Endometrium (tissue), 2 donors: ENCODE results near the gene SHISA6.

Experiments used
- FAIRE-seq: peaks from 2 replicates; lab custom pipeline; 2012; peaks lifted over from hg19 to GRCh38; lab: Jason Lieb, UNC
- donor health status: control.
- donor health status: control.

Gene SHISA6

GRCh38 chr17:11240841-11241610, at the start of gene SHISA6:
TSS of gene SHISA6 (plus strand) at chr17:11241213.
- FAIRE-seq, result no peak

- FAIRE-seq, result no peak
Observed at GRCh38 chr17:11195801-11196200, 45.2 kb upstream of the SHISA6 start.

- no peak for FAIRE-seq
Observed at GRCh38 chr17:11204991-11205390, 36.0 kb upstream of the SHISA6 start.

DNA sequence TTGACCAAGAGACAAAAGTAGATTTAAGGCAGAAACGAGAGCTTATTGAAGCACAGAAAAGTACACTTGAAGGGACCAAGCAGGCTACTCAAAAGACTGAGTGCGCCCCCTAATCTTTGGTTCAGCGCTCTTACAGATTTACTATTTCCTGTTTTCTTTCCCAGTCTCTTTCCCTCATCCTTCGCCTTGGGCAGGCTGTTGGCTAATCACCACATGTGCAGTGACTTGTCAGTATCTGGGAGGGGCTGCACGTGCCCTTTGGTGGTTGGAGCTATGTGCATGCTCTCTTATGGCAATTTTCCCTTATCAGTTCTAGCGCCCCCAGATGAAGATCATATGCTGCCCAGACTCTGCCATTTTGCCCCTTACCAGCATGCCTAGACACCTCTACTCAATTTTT, 35.4 kb upstream of the SHISA6 start:
- FAIRE-seq, result no peak

DNA sequence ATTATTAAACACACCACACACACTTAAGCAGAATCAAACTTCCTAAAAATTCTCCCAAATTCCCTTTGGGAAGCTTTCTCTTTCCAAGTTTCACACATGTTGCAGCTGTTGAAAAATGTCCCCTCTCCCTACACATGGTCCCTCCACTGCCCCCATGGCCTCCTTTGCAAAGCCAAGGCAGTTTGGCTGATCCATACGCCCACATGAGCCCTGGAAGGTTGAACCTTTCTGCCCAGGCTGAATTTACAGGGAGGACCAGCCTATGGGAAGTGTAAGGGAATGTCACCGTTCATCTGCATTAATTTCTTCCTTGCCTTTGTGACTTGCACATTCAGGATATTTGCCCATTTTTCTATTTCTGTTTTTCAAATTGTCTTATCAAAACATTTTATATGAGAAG, 31.1 kb upstream of the SHISA6 start:
- no peak for FAIRE-seq

GRCh38 chr17:11212792-11213191, 28.2 kb upstream of the SHISA6 start:
- FAIRE-seq, result no peak

GRCh38 chr17:11216976-11217375, 24.0 kb upstream of the SHISA6 start:
- FAIRE-seq, result no peak

DNA sequence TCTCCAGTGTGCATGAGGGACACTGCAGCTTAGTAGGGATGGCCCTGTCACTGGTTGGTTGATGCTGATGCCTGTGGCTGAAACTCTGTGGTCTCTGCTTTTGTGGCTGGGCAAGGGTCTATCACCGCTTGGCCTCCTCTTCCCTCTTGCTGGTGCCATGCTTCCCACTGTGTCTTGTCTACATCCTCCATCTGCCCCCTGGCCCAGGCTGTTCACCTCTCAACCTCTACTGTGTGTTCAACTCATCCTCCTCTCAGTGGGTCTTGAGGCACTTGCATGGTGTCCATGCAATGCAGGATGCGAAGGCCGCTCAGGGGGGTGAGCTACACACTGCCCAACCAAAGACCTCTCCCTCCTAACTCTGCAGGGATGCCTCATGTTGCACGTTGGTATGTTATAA, 19.8 kb upstream of the SHISA6 start:
- FAIRE-seq, result no peak

DNA sequence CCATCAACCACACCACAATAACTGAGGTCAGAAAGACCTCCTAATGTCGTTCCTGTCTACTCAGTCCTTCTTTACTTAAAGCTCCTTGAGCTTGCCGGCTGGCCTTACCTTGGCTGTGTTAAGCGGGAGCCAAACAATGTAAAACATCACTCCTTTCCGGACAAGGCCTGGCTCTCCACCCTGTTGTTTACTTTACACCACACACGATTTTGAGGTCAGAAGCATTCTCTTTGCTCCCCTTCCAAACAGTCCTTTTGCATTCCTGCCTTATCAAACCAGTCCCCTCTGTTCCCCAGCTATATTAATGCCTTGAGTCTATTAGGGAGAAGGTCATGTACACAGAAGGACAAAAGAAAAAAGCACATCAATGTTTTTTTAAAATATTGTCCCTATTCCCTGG, 19.3 kb upstream of the SHISA6 start:
- no peak for FAIRE-seq

DNA sequence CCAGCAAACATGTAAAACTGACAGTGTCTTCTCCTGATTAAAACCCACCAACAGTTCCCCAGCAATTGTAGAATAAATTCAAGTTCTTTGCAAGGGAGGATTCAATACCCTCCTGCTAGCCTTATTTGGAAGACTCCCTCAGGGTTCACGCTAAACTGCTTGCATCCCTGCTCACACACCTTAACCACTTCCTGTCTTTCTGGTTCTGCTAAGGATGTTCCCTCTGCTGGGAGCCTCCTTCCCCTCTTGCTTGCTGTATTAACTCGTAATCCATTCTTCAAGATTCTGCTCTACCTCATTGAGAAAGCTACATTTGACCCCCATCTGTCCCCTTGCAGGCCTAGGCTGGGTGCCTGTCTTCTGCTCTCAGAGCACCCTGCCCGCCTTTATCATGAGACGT, 2.3 kb upstream of the SHISA6 start:
- no peak for FAIRE-seq

- FAIRE-seq, result no peak
Observed at GRCh38 chr17:11239379-11239970, 1.5 kb upstream of the SHISA6 start.

DNA sequence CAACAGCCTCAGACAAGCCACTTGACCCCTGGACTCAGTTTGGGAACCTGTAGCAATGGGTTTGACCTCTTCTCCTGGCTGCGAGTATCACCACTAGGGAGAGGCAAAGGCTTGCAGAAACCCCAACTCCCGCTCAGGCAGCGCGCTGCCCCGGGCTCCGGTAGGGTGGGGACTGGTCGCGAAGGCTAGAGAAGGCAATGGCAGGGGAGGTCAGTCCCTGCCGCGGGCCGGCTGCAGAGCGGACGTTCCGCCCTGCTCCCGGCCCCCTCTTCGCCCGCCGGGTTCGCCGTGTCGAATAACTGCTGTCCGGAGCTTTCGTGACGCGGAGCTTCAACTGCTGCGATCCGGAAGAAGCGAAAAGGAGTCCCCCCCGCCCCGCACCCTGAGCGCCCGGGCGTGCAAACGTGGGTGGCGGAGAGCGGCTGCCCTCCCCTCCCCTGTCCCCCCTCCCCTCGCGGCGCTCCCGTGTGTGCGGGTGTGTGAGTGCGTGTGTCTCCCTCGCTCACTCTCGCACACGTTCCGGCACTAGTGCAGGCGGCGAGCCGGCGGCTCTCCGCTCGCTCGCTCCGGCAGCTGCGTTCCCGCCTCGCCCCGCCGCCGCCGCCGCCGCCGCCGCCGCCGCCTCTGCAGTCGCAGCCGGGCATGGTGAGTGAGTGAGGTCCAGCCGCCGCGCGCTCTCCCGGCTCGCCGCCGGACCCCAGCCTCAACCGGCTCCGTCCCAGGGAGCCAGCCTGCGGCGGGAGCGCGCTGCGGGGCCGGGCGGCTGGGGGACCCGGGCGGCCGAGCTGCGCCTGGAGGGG, 772 bp upstream of the SHISA6 start:
- FAIRE-seq, result no peak

DNA sequence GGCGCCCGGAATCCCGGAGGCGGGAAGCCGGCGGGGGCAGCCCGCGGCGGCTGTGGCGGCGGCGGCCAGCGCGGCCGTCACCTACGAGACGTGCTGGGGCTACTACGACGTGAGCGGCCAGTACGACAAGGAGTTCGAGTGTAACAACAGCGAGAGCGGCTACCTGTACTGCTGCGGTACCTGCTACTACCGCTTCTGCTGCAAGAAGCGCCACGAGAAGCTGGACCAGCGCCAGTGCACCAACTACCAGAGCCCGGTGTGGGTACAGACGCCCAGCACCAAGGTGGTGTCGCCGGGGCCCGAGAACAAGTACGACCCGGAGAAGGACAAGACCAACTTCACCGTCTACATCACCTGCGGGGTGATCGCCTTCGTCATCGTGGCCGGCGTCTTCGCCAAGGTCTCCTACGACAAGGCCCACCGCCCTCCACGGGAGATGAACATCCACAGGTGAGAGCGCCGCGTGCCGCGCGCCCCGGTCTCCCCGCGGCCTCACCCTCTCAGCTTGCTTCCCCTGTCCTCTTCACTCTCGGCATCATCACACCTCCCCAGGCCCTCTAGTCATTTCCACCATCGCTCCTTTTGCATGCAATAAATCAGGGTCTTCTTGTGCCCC, 706 bp downstream of the SHISA6 start:
- no peak for FAIRE-seq

DNA sequence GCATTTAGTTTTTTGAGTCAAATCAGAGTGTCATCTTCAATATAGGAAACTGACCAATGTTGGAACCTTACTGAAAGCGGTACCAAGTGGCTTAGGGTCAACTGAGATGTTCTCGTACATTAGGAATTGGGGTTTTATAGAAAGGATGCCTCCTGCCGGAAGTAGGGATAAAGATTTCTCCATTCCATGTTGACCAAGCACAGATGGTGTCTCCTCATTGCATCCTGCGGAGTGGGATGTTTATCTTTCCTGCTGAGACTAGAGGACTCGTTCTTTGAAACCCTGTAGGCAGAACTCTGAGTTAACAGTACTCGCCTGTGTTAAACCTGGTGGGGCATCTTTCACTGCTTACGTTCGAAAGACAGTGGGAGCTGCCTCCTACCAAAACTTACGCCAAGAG, 1.4 kb downstream of the SHISA6 start:
- no peak for FAIRE-seq

DNA sequence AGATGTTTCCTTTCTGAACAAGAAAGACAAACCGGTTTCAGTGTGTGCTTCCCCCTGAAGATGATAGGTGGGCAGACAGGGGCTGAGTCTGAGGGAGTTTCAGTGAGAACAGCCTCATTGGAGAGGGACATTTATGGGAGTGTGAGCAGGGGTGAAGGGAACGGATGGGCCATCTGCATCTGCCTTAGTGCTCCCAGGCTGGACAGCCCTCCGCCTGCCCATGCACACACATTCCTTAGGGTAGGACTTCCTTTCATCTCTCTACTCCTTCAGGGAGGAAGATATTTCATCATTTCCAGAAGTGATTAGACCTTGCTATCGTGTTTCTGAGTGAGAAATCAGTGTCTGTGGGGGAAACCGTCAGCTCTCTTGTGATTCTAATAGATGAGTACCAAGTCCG, 3.8 kb downstream of the SHISA6 start:
- FAIRE-seq, result no peak

DNA sequence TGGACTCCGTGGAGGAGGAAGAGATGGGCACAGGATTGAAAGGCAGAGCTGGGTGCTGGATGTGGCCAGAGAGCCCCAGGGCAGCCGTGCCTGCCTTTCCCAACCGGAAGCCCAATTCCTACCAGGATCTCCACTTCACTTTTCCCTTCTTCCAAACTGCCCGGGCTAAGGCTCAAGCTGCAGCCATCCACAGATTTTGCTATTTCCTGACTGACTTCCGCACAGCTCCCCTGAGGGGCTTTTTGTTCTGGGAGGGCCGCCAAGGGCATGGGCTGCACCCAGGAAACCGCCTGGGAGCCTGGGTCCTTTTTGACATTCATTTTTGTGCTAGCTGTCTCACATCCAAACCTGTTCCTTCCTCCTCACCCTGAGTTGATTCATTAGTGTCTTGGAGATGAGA, 4.2 kb downstream of the SHISA6 start:
- no peak for FAIRE-seq

- FAIRE-seq, result no peak
Observed at GRCh38 chr17:11245791-11246190, 4.8 kb downstream of the SHISA6 start.

DNA sequence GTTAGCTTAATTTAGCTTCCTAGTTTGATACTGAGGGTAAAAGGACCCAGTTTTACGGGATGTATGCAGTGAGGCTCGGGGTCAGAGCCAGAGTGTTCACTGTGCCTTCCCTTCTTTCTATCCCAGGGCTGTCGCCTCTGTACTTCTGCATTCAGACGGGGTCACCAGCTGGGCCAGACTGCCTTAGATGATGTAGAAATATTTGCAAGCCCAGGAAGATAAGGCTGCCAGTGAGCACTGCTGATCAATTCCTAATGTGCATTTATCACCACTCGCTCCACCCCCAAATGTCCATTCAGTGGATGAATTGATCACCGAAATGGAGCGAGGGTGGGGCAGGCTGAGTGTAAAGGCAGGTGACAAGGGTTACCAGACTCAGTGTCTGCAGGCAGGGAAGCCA, 9.1 kb downstream of the SHISA6 start:
- FAIRE-seq, result no peak

DNA sequence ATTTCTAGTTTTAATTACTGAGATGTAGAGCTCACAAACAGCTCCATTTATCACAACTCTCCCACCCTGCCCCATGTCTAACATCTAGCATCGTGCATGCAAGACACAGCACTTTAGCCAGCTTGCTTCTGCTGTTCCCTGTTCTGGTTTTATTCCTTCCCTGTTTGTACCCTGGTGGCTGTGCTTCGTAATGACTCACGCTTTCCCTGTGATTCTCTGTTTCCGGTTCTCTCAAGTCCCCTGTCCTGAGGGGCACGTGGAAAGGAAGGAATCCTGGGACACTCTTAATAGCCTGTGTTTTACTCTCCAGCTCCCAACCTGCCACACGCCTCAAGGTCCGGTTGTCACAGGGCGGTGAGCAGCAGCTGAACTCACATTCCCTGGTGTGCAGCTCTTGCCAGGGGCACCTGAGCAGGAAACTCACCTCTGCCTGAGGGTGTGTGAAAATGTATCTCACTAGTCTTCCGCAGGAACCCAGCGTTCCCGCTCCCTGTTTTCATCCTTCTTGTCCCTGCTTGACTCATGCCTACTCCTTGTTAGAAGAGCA, 10.6 kb downstream of the SHISA6 start:
- FAIRE-seq, result no peak

GRCh38 chr17:11252146-11252545, 11.1 kb downstream of the SHISA6 start:
- FAIRE-seq, result no peak

DNA sequence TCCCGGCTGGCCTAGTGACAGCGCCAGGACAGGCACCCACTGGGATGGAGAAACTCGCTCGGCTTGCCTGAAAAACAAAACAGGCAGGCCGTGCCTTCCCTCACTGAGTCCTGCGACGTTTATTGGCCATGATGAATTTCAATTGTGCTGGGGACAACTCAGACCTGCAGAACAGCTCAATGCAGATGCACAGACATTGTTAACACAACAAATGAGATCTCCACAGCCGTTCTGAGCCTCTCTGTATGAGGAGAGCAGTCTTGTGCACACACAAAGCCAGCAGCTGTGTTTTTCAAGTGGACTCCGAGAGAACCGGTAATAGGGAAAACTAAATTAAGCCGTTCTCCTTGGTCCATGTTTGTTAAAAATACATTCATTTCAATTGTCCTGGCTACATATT, 15.9 kb downstream of the SHISA6 start:
- FAIRE-seq, result no peak

GRCh38 chr17:11264183-11264871, 23.3 kb downstream of the SHISA6 start:
- no peak for FAIRE-seq
